HUES48 (cell line): Measurements from ENCODE around the gene FBXW12.

Experiments used
- H3K27ac ChIP-seq: one replicate; pipeline ENCODE4 v1.7.0; 2013; ENCODE audit warnings: low read depth, low read length, inconsistent platforms
- H3K27me3 ChIP-seq: 2 replicates; pipeline ENCODE4 v1.6.1; 2013; ENCODE audit warnings: mild to moderate bottlenecking, low read length; ENCODE audit not compliant: control insufficient read depth, insufficient read depth
- H3K36me3 ChIP-seq: 2 replicates; pipeline ENCODE4 v1.6.1; 2013; ENCODE audit warnings: low read length; ENCODE audit not compliant: control insufficient read depth, insufficient read depth
- H3K4me1 ChIP-seq: 2 replicates; pipeline ENCODE4 v1.6.1; 2013; ENCODE audit warnings: mild to moderate bottlenecking, low read length; ENCODE audit not compliant: control insufficient read depth, insufficient read depth
- H3K4me3 ChIP-seq: 2 replicates; pipeline ENCODE4 v1.5.1; 2013; ENCODE audit warnings: mild to moderate bottlenecking, low read depth, low read length
- H3K9ac ChIP-seq: 2 replicates; pipeline ENCODE4 v1.6.1; 2013; ENCODE audit warnings: mild to moderate bottlenecking, low read depth, low read length, moderate library complexity
- H3K9me3 ChIP-seq: 2 replicates; pipeline ENCODE4 v1.6.1; 2013; ENCODE audit warnings: low read length; ENCODE audit not compliant: control insufficient read depth, insufficient read depth

Gene FBXW12

DNA sequence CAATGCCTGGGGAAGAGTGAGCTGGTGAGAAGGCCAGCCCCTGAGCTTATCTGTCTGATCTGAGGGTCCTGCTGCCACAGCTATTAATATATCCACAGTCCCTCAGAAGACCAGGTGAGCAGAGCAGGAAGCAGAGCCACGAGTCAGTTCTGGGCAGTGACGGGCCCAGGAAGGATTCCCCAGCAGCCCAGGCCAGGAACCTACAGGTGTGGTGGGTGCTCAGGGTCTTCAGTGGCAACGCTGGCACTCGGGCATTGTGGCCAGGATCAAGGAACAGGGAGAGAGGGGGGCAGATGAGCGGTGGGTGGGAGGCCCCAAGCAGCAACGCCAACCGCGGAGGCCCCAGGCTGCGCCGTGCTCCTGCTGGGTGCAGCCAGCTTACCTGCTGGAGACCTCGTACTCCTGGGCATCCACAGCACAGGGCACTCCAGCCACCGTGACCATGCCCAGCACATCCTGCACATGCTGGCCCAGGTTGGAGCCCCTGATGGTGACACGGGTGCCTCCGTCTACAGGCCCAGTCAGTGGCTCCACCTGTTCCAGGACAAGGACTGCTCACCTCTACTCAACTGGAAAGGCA, 45.6 kb downstream of the FBXW12 start:
- H3K36me3 ChIP-seq, result peaks cover 99% of the 10 kb centered on the region
- no peaks in the 10 kb centered on the region for H3K27me3 ChIP-seq

DNA sequence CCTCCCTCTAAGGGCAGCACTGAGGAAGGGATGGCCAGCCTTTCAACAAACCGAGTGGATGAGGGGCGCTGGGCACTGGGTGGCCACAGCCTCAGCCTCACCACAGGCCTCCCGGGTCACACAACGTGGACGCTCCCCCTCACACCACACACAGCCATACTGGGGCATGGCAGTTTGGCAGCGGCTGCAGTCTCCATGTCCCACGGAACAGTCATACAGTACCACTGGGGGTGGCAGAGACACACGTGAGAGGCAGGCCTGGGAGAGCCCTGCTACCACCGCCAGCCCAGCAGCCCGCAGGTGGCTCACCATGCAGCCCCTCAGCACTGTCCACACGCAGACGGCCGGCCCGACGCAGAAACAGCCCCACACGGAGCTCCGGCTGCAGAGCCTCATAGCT, 46.1 kb downstream of the FBXW12 start:
- H3K4me1 ChIP-seq, result no peaks in the 10 kb centered on the region
- no peak overlapping the region for H3K4me3 ChIP-seq
- H3K27me3 ChIP-seq, result no peaks in the 10 kb centered on the region
- H3K27ac ChIP-seq, result no peak overlapping the region
- H3K36me3 ChIP-seq, result peaks cover 99% of the 10 kb centered on the region
- H3K9ac ChIP-seq, result no peak overlapping the region
- H3K9me3 ChIP-seq, result no peaks in the 10 kb centered on the region

More for the DNA sequence above, 45.6 kb downstream of the FBXW12 start:
- no peak overlapping the region for H3K27ac ChIP-seq
- no peaks in the 10 kb centered on the region for H3K4me1 ChIP-seq
- no peak overlapping the region for H3K4me3 ChIP-seq
- H3K9me3 ChIP-seq, result no peaks in the 10 kb centered on the region
- no peak overlapping the region for H3K9ac ChIP-seq

DNA sequence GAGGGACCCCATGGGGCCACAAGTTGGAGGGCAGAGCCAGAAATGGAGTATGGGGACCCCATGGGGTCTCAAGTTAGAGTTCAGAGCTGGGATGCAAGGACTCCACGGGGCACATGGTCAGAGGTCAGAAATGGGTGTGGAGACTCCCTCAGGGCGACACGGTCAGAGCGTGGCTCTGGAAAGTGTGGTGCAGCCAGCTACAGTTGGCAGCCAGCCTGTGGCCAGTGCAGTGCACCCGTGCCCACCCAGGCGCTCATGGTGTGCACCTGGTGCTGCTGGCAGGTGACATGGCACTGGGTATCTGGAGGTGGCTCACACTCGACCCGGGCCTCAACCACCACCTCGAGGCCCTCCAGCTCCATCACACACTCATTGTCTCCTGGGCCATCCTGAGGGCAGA, 46.6 kb downstream of the FBXW12 start:
- Histone ChIP-seq H3K4me3 (no peak overlapping the region), H3K27ac (no peak overlapping the region), H3K27me3 (no peaks in the 10 kb centered on the region), H3K9ac (no peak overlapping the region), H3K4me1 (no peaks in the 10 kb centered on the region), H3K9me3 (no peaks in the 10 kb centered on the region), H3K36me3 (peaks cover 99% of the 10 kb centered on the region)

DNA sequence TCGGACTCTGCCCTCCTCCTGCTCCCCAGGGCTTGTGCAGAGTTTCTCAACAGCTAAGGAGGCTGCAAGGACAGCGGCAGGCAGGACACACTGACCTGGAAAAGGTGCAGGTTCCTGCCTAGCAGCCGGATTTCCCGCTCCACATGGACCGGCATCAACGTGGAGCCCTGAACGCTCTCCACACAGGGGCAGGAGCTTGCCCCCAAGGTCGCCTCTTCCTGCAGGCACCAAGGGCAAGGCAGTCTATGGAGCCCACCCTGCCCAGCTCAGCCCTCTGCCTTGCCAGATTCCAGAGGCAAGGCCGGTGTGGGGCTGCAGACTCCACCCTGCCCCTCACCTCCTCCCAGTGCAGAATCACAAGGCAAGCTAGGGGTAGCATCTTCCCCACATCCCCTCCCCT, 47.1 kb downstream of the FBXW12 start:
- H3K4me1 ChIP-seq, result no peaks in the 10 kb centered on the region
- no peaks in the 10 kb centered on the region for H3K27me3 ChIP-seq
- no peak overlapping the region for H3K9ac ChIP-seq
- H3K36me3 ChIP-seq, result peaks cover 97% of the 10 kb centered on the region
- H3K27ac ChIP-seq, result no peak overlapping the region
- no peak overlapping the region for H3K4me3 ChIP-seq
- no peaks in the 10 kb centered on the region for H3K9me3 ChIP-seq

DNA sequence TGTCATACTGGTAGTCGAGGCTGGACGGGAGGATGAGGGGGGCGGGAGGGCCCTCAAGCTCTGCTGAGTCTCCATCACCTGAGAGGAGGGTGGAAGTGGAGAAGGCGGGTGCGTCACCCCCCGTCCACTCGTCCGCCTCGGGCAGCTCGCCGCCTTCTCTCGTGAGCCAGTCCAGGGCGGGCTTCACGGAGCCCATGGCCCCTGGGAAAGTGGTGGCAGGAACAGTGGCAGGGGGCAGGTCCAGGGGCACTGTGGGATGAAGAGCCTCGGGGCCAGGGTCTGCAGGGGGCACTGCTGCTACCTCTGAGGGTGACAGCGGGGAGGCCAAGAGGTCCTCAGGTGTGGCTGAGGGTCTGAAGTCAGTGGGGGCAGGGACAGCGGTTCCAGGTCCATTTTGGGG, 47.6 kb downstream of the FBXW12 start:
- Histone ChIP-seq H3K9me3 (no peaks in the 10 kb centered on the region), H3K4me1 (no peaks in the 10 kb centered on the region), H3K36me3 (peaks cover 97% of the 10 kb centered on the region), H3K27ac (no peak overlapping the region), H3K27me3 (no peaks in the 10 kb centered on the region), H3K9ac (no peak overlapping the region), H3K4me3 (no peak overlapping the region)

DNA sequence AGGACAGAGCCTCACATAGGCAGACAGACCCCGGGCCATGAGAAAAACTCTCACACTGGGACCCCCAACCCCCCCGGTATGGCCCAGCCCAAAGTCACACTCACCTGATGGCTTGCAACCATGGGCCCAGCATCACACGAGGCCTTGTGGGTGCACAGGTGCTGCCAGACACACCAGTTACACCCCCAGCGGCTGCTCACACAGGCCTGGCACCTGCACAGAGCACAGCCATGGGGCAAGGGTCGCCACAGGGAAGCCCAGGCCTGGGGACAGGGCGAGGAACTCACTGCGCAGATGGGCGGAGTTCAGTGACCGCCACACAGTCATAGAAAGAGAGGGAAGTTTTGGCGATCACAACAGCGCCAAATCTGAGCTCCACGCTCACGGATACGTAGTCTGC, 48.5 kb downstream of the FBXW12 start:
- H3K9me3 ChIP-seq, result no peaks in the 10 kb centered on the region
- no peak overlapping the region for H3K27ac ChIP-seq
- peaks cover 94% of the 10 kb centered on the region for H3K36me3 ChIP-seq
- H3K27me3 ChIP-seq, result no peaks in the 10 kb centered on the region
- no peak overlapping the region for H3K9ac ChIP-seq
- H3K4me3 ChIP-seq, result no peak overlapping the region
- no peaks in the 10 kb centered on the region for H3K4me1 ChIP-seq

DNA sequence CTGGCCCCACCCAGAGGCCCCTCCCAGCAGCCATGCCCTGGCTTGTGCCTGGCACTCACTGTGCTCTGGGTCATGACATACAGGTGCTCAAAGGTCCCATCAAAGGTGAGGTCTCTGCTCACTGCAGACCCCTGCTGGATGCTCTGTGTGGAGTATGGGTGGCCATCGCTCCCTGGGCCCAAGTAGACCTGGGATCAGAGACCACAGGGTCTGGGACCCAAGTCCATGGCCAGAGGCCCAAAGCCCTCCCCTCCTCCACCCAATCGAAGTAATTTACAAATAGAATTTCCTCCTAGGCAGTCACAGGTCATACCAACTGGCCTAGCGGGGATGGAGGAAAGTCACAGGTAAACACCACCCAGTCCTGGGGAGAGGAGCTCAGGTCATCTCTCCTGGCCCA, 50.3 kb downstream of the FBXW12 start:
- no peak overlapping the region for H3K9ac ChIP-seq
- H3K9me3 ChIP-seq, result no peaks in the 10 kb centered on the region
- peaks cover 77% of the 10 kb centered on the region for H3K36me3 ChIP-seq
- no peak overlapping the region for H3K27ac ChIP-seq
- no peaks in the 10 kb centered on the region for H3K4me1 ChIP-seq
- H3K4me3 ChIP-seq, result no peak overlapping the region
- H3K27me3 ChIP-seq, result no peaks in the 10 kb centered on the region

DNA sequence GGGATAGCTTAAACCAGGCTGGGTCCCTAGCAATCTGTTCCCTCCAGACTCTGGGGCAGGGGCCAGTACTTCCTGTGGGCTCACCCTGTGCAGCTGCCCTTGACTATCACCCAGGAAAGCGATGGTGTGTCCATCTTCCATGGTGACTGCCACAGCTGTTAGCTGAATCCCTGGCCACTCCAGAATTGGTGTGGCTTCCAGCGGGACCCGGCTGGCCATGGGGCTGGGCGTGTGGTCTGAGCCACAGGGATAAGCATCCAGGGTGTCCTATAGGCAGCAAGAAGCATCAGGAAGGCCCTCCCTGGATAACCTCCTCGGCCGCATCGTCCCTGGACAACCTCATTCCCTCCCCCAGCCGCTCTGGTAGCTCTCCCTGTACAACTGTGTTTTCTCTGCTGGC, 50.7 kb downstream of the FBXW12 start:
- Histone ChIP-seq H3K4me1 (peaks cover 3% of the 10 kb centered on the region; the same call in 1 of the 2 replicates), H3K4me3 (no peak overlapping the region), H3K27me3 (no peaks in the 10 kb centered on the region), H3K36me3 (peaks cover 73% of the 10 kb centered on the region), H3K9me3 (no peaks in the 10 kb centered on the region), H3K9ac (no peak overlapping the region), H3K27ac (no peak overlapping the region)

DNA sequence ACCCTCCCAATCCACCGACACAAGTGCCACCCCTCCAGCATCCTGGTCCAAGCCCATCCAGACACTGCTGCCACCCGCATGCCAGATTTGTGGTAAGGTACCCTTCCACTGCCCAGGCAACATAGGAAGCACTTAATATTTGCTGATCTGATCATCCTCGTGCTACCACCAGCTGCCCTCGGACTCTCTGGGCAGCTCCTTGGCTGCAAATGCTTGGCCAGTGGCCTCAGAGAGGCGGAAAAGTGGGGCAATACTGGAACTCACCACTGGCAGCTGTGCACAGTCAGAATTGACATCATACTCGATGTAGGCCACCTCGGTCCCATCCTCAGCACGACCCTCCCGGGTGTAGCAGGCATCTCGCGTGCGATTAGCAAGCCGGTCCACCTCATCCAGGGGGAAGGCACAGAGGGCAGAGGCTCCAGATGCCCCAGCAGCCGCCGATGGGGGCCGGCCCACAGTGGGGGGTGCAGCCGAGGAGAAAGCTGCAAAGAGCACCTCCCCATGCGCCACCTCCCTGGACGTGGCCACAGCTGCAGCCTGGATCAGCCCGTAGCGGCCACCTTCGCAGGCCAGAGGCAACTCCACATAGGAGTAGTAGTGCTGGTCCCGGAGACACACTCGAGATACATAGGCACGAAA, 51.3 kb downstream of the FBXW12 start:
- H3K4me1 ChIP-seq, result peaks cover 9% of the 10 kb centered on the region
- no peaks in the 10 kb centered on the region for H3K27me3 ChIP-seq
- no peak overlapping the region for H3K9ac ChIP-seq
- H3K9me3 ChIP-seq, result no peaks in the 10 kb centered on the region
- no peak overlapping the region for H3K4me3 ChIP-seq
- no peak overlapping the region for H3K27ac ChIP-seq
- H3K36me3 ChIP-seq, result peaks cover 66% of the 10 kb centered on the region

DNA sequence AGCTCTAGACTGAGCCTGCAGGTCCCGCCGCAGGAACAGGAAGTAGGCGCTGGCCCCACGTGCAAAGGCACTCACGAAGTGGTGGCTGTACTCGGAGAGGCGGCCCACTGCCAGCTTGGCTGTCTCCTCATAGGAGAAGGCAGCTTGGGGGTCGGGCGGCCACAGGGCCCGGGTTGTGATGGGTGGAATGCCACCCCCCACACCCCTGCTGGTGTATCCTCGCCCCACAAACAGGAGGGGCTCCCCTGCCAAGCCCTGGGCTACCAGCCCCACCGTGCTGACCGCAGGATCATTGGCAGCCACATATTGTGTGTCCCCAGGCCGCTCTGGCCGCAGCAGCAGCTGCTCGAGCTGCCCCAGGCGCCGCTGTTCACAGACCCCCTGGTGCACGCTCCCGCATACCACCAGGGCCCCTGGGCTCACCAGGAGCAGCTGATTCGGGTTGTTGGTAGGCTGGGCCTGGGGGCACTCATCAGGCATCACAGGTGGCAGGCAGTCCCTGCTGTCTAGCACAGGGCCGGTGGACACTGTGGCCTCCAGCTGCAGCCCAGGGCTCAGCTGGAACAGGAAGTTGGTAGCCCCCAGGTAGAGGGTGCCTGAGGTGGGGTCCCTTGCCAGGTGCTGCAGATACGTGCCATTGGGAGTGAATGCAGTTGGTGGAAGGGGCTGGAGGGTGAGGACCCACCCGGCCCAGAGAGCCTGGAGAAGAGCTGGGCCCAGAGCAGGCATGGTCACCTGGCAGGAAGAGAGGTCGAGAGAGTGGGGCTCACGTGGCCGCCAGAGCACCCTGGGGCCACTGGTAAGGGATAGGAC, 52.1 kb downstream of the FBXW12 start:
- Histone ChIP-seq H3K27me3 (no peaks in the 10 kb centered on the region), H3K4me1 (peaks cover 9% of the 10 kb centered on the region), H3K27ac (no peak overlapping the region), H3K9me3 (no peaks in the 10 kb centered on the region), H3K9ac (no peak overlapping the region), H3K36me3 (peaks cover 59% of the 10 kb centered on the region), H3K4me3 (no peak overlapping the region)

DNA sequence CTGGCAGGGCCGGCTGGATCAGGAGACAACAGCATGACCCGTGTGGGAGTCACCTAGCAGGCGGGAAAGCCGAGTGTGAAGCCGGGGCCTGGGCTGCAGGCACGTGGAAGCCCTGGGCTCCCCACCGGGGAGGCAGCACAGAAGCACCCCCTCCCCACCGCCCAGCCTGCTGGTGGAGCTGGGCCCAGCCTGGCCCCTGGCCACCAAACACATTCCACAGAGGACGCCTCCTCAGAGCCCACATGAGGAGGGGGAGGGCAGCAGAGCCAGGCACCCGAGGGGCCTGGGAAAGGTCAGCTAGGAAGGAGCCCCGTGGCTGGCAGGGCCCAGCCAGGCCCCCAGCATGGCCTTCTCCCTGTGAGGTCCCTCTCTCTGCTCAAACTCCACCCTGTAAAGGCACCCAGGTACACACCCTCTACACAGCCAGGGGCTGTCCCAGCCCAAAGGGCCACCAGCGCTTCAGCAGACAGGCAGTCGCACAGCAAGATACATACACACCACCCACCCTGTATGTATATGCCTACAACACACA, 53.3 kb downstream of the FBXW12 start:
- H3K4me3 ChIP-seq, result no peak overlapping the region
- H3K4me1 ChIP-seq, result peaks cover 12% of the 10 kb centered on the region
- no peaks in the 10 kb centered on the region for H3K9me3 ChIP-seq
- H3K27ac ChIP-seq, result no peak overlapping the region
- H3K36me3 ChIP-seq, result peaks cover 48% of the 10 kb centered on the region
- H3K27me3 ChIP-seq, result no peaks in the 10 kb centered on the region
- no peak overlapping the region for H3K9ac ChIP-seq
